Astrocyte of the spinal cord (primary cell): ENCODE results near the gene MAST4.
A peak's percentile ranks its signal among the peaks of the same experiment; 100 is the strongest.
"Not testable (repeated sequence)": the region's sequence is repeated elsewhere in the genome, so short reads cannot be mapped to it uniquely, and the experiment has no call there.

Source experiments
- DNase-seq: peaks from one replicate; pipeline ENCODE4 v3.0.0; 2011; ENCODE audit warnings: low read depth, low spot score
- H3K4me3 ChIP-seq: 2 replicates; pipeline ENCODE4 v1.5.1; 2011; ENCODE audit warnings: low read depth, mild to moderate bottlenecking, low read length, moderate library complexity
- CTCF ChIP-seq: IDR thresholded peaks from 2 replicates; pipeline ENCODE4 v1.5.1; 2012; ENCODE audit warnings: low read depth, mild to moderate bottlenecking, low read length, inconsistent platforms
- in situ Hi-C: cut with HindIII; loops from 2 replicates; pipeline ENCODE4 v1.10.0; 2017; ENCODE audit warnings: low sequenced_read_pairs

MAST4 gene

DNA sequence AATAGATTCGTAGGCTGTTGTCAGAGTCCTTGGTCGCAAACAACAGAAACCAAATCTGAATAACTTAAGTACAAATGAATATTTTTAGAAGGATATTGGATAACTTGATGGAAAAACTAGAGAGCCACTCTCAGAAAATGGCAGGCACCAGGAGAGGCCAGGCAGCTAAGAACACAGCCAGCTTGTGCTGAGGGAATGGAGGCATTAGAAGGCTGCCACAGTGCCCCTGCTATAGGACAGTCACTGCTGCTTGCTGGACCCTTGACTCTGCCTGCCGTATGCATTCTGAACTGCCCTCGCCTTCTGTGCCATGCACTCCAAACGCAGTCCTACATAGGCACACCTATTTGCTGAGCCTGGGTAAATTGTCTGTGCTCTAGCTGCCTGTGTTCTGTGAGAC is 78.6 kb downstream of the MAST4 start:
- H3K4me3 ChIP-seq = no peak overlapping the region
- DNase-seq = no peak
- no peak for TF ChIP-seq CTCF
- in situ Hi-C loops = no loop called here

- H3K4me3 ChIP-seq = no peak overlapping the region
- no peak for TF ChIP-seq CTCF
- DNase-seq = no peak
- in situ Hi-C loops = no loop called here
Measured at GRCh38 chr5:66675406-66675805, 79.2 kb downstream of the MAST4 start.

DNA sequence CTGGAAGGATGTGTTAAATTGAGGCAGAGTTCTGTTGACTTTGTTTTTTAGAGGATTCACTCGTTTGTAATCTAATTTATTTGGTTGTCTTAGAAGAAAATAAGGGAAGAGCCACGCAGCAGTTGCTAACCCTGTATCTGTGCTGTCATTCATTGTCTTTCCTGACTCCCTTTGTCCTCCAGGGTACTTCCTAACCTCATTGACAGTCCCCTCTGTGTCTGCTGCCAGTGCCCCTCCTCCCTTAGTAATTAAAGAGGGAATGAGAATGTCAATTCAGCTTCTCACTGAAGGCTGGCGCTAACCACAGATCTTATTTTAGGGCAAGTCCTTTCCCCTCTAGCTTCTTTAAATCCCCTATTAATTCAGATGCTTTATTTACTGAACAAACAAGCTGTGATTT is 84.0 kb downstream of the MAST4 start:
- TF ChIP-seq CTCF = no peak
- in situ Hi-C loops = no loop called here
- no peak overlapping the region for H3K4me3 ChIP-seq
- DNase-seq = no peak

DNA sequence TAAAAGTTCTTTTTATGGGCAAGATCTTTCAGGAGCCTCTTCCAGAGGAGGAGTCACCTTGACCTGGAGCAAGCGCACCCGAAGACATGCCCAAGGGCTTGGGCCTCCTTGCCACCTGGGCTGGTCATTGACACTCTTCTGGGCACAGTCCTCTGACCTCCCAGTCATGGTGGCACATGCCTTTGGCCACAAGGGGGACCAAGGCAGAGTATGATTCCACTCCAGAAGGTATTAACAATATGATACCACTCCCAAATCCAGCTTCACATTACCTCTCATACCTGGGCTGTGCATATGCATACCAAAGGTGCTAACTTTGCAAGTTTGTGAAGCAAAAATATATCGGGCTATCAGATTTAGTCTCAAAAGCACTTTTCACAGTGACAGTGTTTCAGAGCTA is 84.6 kb downstream of the MAST4 start:
- DNase-seq = no peak
- no peak for TF ChIP-seq CTCF
- H3K4me3 ChIP-seq = no peak overlapping the region
- in situ Hi-C loops = no loop called here

- DNase-seq = no peak
- in situ Hi-C loops = no loop called here
Measured at GRCh38 chr5:66684663-66685062, 88.5 kb downstream of the MAST4 start.

GRCh38 chr5:66689522-66690220 is 93.5 kb downstream of the MAST4 start:
- in situ Hi-C loops = no loop called here
- TF ChIP-seq CTCF = no peak
- no peak overlapping the region for H3K4me3 ChIP-seq
- no peak for DNase-seq

More at GRCh38 chr5:66684663-66685062, 88.5 kb downstream of the MAST4 start:
- TF ChIP-seq CTCF = no peak
- H3K4me3 ChIP-seq = no peak overlapping the region

DNA sequence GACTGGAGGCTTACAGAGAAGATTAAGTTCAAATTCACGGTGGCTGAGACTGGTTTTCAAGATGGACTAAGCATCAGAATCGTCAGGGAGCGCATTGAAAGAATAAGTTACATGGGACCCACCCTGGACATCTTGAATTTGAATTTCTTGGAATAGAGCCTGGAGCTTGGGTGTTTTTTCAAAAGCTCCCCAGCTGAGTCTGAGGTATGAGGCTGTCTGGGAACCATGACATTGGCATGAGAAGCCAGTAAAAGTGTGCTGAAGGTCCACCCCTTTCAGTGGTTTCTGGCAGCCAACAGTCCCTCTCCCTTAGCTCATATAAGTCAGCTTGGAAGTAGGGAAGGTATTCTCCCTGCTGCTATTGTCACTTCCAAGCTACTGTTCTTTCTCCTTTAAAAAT is 97.8 kb downstream of the MAST4 start:
- no peak for TF ChIP-seq CTCF
- peak; percentile 11 for DNase-seq
- in situ Hi-C loops = no loop called here
- H3K4me3 ChIP-seq = no peak overlapping the region

GRCh38 chr5:66695840-66696239 is 99.6 kb downstream of the MAST4 start:
- in situ Hi-C loops, H3K4me3 ChIP-seq, DNase-seq: not testable (repeated sequence)
